ENCODE data around the gene PVR. TPM values are rescaled to one million over a fixed set of nuclear protein-coding genes. Genes with fewer than 3 reads are reported as not detected.
"Not testable (repeated sequence)": the region's sequence is repeated elsewhere in the genome, so short reads cannot be mapped to it uniquely, and the experiment has no call there.

Gene PVR
- total RNA-seq, 6 experiments from 2014 or later: 45.9 to 76.2 (median 54.3) TPM

DNA sequence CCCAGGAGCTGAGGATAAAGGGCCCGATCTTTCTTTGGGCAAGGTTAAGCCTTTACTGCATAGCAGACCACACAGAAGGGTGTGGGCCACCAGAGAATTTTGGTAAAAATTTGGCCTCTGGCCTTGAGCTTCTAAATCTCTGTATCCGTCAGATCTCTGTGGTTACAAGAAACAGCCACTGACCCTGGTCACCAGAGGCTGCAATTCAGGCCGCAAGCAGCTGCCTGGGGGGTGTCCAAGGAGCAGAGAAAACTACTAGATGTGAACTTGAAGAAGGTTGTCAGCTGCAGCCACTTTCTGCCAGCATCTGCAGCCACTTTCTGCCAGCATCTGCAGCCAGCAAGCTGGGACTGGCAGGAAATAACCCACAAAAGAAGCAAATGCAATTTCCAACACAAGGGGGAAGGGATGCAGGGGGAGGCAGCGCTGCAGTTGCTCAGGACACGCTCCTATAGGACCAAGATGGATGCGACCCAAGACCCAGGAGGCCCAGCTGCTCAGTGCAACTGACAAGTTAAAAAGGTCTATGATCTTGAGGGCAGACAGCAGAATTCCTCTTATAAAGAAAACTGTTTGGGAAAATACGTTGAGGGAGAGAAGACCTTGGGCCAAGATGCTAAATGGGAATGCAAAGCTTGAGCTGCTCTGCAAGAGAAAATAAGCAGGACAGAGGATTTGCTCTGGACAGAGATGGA is 19.1 kb downstream of the PVR start:
- Mint-ChIP-seq H3K27me3 (ENCODE audit: insufficient read depth) (no peaks in the 10 kb centered on the region), H3K36me3 (ENCODE audit: low read depth) (peaks cover 23% of the 10 kb centered on the region), H3K27ac (no peak overlapping the region), H3K9me3 (no peaks in the 10 kb centered on the region), H3K4me3 (no peak overlapping the region), H3K4me1 (ENCODE audit: low read depth) (no peaks in the 10 kb centered on the region)
- DNase-seq: no peak
- TF ChIP-seq, protein P1, sequence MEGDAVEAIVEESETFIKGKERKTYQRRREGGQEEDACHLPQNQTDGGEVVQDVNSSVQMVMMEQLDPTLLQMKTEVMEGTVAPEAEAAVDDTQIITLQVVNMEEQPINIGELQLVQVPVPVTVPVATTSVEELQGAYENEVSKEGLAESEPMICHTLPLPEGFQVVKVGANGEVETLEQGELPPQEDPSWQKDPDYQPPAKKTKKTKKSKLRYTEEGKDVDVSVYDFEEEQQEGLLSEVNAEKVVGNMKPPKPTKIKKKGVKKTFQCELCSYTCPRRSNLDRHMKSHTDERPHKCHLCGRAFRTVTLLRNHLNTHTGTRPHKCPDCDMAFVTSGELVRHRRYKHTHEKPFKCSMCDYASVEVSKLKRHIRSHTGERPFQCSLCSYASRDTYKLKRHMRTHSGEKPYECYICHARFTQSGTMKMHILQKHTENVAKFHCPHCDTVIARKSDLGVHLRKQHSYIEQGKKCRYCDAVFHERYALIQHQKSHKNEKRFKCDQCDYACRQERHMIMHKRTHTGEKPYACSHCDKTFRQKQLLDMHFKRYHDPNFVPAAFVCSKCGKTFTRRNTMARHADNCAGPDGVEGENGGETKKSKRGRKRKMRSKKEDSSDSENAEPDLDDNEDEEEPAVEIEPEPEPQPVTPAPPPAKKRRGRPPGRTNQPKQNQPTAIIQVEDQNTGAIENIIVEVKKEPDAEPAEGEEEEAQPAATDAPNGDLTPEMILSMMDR (IDR thresholded peaks at IDR 0.05): no peak

- Mint-ChIP-seq H3K27ac (no peak overlapping the region), H3K36me3 (ENCODE audit: low read depth) (peaks cover 12% of the 10 kb centered on the region; the same call in 1 of the 2 replicates), H3K4me1 (ENCODE audit: low read depth) (no peaks in the 10 kb centered on the region), H3K4me3 (no peak overlapping the region), H3K9me3 (no peaks in the 10 kb centered on the region), H3K27me3 (ENCODE audit: insufficient read depth) (no peaks in the 10 kb centered on the region)
- DNase-seq: no peak
- TF ChIP-seq, protein P1 (IDR thresholded peaks at IDR 0.05): no peak
Observed at GRCh38 chr19:44663996-44664395, 20.3 kb downstream of the PVR start.

- TF ChIP-seq, protein P1 (IDR thresholded peaks at IDR 0.05): no peak
- no peak for DNase-seq
- Mint-ChIP-seq H3K4me1 (ENCODE audit: low read depth) (no peaks in the 10 kb centered on the region), H3K9me3 (no peaks in the 10 kb centered on the region), H3K27me3 (ENCODE audit: insufficient read depth) (no peaks in the 10 kb centered on the region), H3K4me3 (no peak overlapping the region), H3K36me3 (ENCODE audit: low read depth) (peaks cover 12% of the 10 kb centered on the region; the same call in 1 of the 2 replicates), H3K27ac (no peak overlapping the region)
Observed at GRCh38 chr19:44664976-44665375, 21.3 kb downstream of the PVR start.

DNA sequence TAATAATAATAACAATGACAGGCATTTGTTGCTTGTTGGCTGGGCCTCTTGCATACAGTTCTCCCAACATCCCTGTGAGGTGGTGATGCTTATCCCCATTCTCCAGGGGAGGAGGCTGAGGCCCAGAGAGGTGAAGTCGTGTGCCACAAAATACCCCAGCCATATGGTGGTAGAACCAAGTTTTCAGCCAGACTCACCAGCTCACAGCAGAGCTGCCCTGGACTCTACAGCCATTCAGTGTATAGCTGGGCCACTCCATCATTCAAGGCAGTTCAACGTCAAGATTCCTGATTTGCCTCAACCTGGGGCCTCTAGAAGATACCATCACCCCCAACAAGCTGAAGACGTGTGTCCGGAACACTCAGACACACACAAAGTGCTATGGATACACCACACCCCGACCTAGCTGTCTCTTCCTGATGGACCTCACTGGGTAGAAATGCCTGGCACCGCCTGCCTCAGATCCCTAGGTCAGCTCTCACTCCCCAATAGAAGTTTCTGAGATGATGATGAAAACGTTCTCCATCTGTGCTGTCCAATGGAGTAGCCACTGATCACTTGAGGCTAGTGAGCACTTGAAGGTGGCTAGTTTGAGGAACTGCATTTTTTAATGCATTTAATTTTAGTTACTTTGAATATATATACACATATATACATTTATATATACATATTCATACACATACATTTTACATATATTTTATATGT is 23.3 kb downstream of the PVR start:
- TF ChIP-seq, protein P1 (IDR thresholded peaks at IDR 0.05): no peak
- H3K9me3 Mint-ChIP-seq: no peaks in the 10 kb centered on the region
- no peaks in the 10 kb centered on the region for H3K4me1 Mint-ChIP-seq (ENCODE audit: low read depth)
- no peak overlapping the region for H3K4me3 Mint-ChIP-seq
- H3K27me3 Mint-ChIP-seq (ENCODE audit: insufficient read depth): no peaks in the 10 kb centered on the region
- peaks cover 8% of the 10 kb centered on the region; the same call in 1 of the 2 replicates for H3K36me3 Mint-ChIP-seq (ENCODE audit: low read depth)
- DNase-seq: no peak
- no peak overlapping the region for H3K27ac Mint-ChIP-seq

- no peak overlapping the region for H3K27ac Mint-ChIP-seq
- H3K27me3 Mint-ChIP-seq (ENCODE audit: insufficient read depth): peaks cover 5% of the 10 kb centered on the region; the same call in 1 of the 2 replicates
- H3K9me3 Mint-ChIP-seq: no peaks in the 10 kb centered on the region
- no peak for DNase-seq
- TF ChIP-seq, protein P1 (IDR thresholded peaks at IDR 0.05): no peak
- no peaks in the 10 kb centered on the region; the same call in 1 of the 2 replicates for H3K36me3 Mint-ChIP-seq (ENCODE audit: low read depth)
- H3K4me1 Mint-ChIP-seq (ENCODE audit: low read depth): no peaks in the 10 kb centered on the region
- no peak overlapping the region for H3K4me3 Mint-ChIP-seq
Observed at GRCh38 chr19:44668985-44669764, 25.5 kb downstream of the PVR start.

DNA sequence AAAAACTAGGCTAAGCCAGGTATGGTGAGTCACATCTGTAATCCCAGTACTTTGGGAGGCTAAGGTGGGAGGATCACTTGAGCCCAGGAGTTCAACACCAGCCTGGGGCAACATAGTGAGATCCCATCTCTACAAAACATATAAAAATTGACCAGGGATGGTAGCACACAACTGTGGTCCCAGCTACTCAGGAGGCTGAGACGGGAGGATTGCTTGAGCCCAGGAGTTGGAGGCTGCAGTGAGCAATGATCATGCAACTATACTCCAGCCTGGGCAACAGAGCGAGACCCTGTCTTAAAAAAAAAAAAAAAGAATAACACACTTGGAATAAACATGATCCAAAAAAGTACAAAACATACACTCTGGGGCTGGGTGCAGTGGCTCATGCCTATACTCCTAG is 26.3 kb downstream of the PVR start:
- H3K4me1 Mint-ChIP-seq (ENCODE audit: low read depth); H3K36me3 Mint-ChIP-seq (ENCODE audit: low read depth); H3K27me3 Mint-ChIP-seq (ENCODE audit: insufficient read depth); DNase-seq; H3K9me3 Mint-ChIP-seq; H3K27ac Mint-ChIP-seq; H3K4me3 Mint-ChIP-seq: not testable (repeated sequence)

Data from HFFc6 (cell line).